ENCODE data around the gene RAI1. TPM values are rescaled to one million over a fixed set of nuclear protein-coding genes. Genes with fewer than 3 reads are reported as not detected.

The RAI1 gene
- total RNA-seq, 1 donor from 2014 or later = 39.1 TPM

DNA sequence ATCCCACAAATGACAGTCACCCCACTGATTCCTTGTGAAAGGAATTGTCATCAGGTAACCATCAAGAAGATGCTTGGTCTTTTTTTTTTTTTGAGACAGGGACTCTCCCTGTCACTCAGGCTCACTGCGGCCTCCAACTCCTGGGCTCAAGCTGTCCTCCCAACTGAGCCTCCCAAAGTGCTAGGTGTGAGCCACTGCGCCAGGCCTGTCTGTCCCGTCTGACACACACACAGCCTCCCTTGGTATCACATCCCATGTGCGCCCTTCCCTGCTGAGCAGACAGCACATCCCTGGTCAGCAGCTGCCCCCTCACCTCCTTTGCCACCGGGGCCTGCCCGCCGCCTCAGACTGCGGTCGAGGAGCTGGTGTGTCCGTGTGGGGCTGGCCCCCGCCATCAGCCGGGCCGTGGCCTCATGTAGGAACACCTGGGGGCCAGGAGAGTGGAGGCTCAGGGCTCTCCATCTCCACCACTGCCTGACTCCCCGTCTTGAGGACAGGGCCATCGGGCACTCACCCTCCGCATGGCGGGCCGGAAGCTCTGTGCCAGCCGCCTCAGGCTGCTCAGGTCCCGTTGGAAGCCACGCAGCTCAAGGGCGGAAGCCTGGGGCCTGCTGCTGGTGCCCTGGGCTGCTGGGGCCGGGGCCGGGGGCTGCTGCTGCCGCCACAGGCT lies 131.9 kb downstream of the RAI1 start:
- H3K27me3 Mint-ChIP-seq (ENCODE audit: low read depth, unreplicated experiment) = no peaks in the 10 kb centered on the region
- H3K4me1 Mint-ChIP-seq (ENCODE audit: low read depth, unreplicated experiment) = peaks cover 16% of the 10 kb centered on the region
- peaks cover 4% of the 10 kb centered on the region for H3K36me3 Mint-ChIP-seq (ENCODE audit: low read depth, unreplicated experiment)
- H3K4me3 Mint-ChIP-seq (ENCODE audit: unreplicated experiment) = no peak overlapping the region
- Histone ChIP-seq H2AFZ (ENCODE audit: low read depth, low read length) (no peak overlapping the region), H3K27me3 (ENCODE audit: insufficient read depth, low read length) (no peaks in the 10 kb centered on the region), H4K20me1 (ENCODE audit: insufficient read depth, low read length) (peaks cover 71% of the 10 kb centered on the region), H3K9ac (ENCODE audit: low read length) (no peak overlapping the region), H3K9me3 (ENCODE audit: insufficient read depth, low read depth, low read length) (no peaks in the 10 kb centered on the region), H3K36me3 (ENCODE audit: insufficient read depth, low read length) (peaks cover 8% of the 10 kb centered on the region), H3K4me2 (ENCODE audit: low read length) (no peak overlapping the region), H3K27ac (ENCODE audit: low read depth, low read length) (no peak overlapping the region), H3K79me2 (ENCODE audit: insufficient read depth, low read length) (no peaks in the 10 kb centered on the region), H3K4me3 (ENCODE audit: insufficient read depth, low read depth, low read length) (no peak overlapping the region), H3K4me1 (ENCODE audit: insufficient read depth, low read length) (peaks cover 14% of the 10 kb centered on the region)
- DNase-seq (ENCODE audit: low read depth) = no peak
- no peaks in the 10 kb centered on the region for H3K9me3 Mint-ChIP-seq (ENCODE audit: unreplicated experiment)
- TF ChIP-seq EZH2 (IDR thresholded peaks at IDR 0.05; ENCODE audit: insufficient read depth, low read length) = no peak
- TF ChIP-seq CTCF (IDR thresholded peaks at IDR 0.05; ENCODE audit: insufficient read depth, low read depth, low read length) = no peak
- H3K27ac Mint-ChIP-seq (ENCODE audit: unreplicated experiment) = peak overlapping the region; percentile 58
- FAIRE-seq = no peak

GRCh38 chr17:17813725-17814095 lies 132.5 kb downstream of the RAI1 start:
- H3K9ac ChIP-seq (ENCODE audit: low read length) = no peak overlapping the region
- TF ChIP-seq EZH2 (IDR thresholded peaks at IDR 0.05; ENCODE audit: insufficient read depth, low read length) (no peak), CTCF (IDR thresholded peaks at IDR 0.05; ENCODE audit: insufficient read depth, low read depth, low read length) (no peak)
- Mint-ChIP-seq H3K4me3 (ENCODE audit: unreplicated experiment) (no peak overlapping the region), H3K9me3 (ENCODE audit: unreplicated experiment) (peaks cover 2% of the 10 kb centered on the region), H3K4me1 (ENCODE audit: low read depth, unreplicated experiment) (peaks cover 19% of the 10 kb centered on the region), H3K27me3 (ENCODE audit: low read depth, unreplicated experiment) (no peaks in the 10 kb centered on the region), H3K36me3 (ENCODE audit: low read depth, unreplicated experiment) (peaks cover 6% of the 10 kb centered on the region), H3K27ac (ENCODE audit: unreplicated experiment) (no peak overlapping the region)
- no peak for DNase-seq (ENCODE audit: low read depth)
- no peak overlapping the region for H2AFZ ChIP-seq (ENCODE audit: low read depth, low read length)
- peaks cover 12% of the 10 kb centered on the region for H3K36me3 ChIP-seq (ENCODE audit: insufficient read depth, low read length)
- no peaks in the 10 kb centered on the region for H3K9me3 ChIP-seq (ENCODE audit: insufficient read depth, low read depth, low read length)
- peaks cover 72% of the 10 kb centered on the region for H4K20me1 ChIP-seq (ENCODE audit: insufficient read depth, low read length)
- FAIRE-seq = no peak
- H3K79me2 ChIP-seq (ENCODE audit: insufficient read depth, low read length) = no peaks in the 10 kb centered on the region
- H3K4me3 ChIP-seq (ENCODE audit: insufficient read depth, low read depth, low read length) = no peak overlapping the region
- H3K27me3 ChIP-seq (ENCODE audit: insufficient read depth, low read length) = no peaks in the 10 kb centered on the region
- H3K27ac ChIP-seq (ENCODE audit: low read depth, low read length) = no peak overlapping the region
- H3K4me1 ChIP-seq (ENCODE audit: insufficient read depth, low read length) = peaks cover 14% of the 10 kb centered on the region
- H3K4me2 ChIP-seq (ENCODE audit: low read length) = no peak overlapping the region
